ENCODE results near the gene FOXP1.

FOXP1 gene

DNA sequence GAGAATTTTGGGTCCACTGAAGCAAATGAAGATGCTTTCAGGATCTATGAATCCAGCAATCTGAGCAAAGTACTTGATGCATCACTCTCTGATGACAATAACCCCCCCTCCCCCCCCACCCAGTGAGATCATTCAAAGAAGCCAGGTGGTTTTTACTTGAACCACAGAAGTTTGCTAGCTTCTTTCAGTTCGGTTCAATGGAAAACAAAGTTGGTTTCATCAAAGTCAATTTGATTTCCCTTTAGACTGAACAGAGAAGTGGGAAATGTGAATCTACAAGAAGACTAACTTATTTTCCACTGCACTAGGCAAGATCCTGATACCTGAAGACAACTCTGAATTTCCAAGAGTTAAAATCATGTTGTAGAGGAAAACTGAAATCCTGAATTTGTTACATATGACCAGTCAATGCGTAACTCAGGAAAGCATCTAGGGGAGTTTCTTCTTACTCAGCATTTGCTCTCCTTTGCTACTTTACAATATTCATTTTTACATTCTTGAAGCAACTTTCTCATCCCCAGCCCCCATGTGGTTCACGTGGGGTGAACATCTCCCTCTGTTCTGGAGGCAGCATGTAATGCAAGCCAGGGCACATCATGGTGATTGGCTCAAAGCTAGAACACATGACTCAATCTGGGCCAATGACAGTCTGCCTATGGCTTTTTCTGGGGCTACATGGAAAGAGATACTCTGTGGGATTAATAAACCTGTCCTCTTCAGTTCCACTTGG is 572.6 kb downstream of the FOXP1 start:
- FAIRE-seq = no peak

DNA sequence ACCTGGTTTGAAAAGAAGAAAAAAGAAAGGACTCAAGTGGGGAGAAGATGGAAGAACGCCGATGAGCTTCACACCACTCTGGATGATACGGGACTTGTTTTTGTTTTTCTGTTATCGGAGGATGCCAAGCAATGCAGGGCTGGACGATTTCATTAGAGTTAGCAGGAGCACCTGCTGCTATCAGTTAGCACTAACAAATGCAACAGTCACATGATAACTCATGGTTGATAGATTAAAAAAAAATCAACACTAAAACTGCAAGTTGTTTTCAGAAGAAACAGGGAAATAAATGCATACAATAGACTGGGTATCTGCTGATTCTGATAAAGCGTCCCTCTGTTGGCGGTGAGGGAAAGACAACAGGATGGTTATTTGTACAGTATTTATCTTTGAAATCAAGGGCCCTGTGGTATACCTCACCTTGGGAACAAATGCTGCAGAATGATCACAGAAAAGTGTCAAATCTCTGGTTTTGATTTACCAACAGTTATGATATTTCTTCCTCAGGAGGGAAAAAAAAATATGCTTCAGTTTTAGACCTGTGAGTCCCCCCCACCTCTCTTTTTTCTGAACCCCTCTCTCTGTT is 575.1 kb downstream of the FOXP1 start:
- no peak for FAIRE-seq

DNA sequence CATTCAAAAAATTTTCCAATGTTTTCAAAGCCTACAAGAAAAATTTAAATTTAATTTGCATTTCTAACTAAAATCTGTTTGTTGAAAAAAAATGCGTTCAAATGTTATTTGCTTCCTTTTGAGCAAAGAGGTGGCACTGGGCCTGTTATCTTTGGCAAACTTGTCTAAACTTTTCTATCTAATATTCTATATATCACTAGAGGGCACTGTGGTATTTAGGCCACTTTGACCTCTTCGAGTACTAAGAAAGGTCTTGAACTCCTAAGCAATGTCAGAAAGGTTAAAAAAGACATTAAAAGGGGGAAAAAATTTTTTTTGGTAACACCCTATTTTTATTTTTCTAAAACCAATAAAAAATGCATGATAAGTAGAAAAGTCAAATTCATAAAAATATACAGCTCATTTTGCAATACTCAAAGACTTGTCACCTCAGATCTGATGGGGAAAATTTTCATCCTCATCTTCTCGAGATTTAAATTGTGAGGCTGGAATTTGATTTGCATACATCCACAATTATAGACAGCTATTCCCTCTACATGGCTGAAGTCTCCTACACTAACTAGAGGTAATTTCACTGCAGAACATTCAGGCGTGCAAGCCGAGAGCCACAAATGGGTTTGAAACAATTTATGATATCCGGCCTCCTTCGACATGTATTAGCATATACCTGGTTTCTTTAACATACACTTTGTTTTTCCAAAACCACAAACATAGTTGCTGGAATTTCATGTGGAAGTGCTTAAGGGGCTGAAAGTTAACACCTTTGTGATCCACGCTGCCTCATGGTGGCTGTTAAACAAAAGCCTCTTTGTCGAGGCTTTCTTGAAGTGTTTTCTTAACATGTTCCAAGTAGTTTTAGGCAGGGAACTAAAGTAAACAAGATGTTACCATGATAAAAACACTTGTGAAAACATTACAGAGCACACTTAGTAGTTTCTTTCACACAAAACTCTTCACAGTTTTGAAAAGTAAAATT is 576.4 kb downstream of the FOXP1 start:
- no peak for FAIRE-seq

DNA sequence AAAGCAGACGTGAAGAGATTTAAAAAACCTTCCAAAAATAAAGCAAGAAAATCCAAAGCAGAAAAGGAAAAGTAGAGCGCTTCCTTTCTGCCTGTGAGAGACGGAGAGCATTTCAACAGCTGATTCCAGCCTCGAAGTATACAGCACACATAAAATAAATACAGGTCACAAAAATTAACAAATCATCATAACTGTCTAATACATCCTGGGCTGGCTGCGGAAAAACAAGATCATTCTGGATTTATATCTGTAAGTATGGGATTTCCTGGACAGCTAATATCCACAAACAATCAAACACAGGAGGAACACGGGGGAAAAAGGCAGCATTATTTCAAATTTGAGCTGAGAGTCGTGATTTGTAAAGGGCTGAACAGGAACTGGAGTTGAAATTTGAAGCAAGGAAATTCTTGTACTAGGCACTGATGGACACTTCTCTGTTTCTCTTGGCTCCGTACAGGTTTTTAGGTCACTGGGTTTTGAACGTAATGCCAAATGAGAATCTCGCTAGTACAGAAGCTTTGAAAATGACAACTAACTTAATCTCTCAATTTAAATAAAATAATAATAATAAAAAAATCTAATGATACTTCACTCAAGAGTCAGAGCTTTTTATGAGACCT is 577.7 kb downstream of the FOXP1 start:
- FAIRE-seq = no peak

DNA sequence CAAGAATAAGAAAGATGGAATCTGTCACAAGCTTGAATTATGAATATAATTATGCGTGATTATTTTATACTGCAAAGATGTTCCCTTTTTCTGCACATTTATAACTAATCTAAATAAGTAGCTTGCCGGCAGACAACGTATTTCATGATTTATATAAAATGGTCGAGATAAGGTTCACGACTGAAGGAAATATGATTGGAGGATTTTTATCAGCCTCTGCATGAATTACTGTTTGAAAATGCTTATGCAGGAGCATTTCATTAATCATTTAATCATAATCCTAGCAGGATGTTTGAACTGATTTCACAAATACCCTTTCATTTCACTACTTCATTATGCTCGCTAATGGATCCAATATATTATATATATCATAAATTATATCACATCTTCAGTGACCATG is 580.0 kb downstream of the FOXP1 start:
- FAIRE-seq = no peak

DNA sequence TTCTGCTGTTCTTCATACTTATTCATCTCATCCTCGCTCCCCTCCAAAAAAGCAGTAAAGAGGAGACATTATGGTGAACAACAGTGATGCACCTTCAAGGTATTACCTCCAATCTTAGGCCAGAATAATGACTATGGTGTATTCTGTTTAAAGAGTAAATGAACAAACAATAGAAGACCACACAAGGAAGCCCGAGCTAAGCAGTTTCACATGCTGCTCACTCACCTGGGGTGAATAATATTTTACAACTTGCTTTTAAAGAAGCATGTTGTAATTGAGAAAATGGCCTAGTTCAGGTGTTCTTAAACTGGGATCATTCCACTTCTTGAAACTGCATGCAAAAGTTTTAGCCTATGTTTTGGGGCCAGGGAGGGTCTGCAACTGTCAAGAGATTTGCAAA is 581.2 kb downstream of the FOXP1 start:
- FAIRE-seq = no peak

DNA sequence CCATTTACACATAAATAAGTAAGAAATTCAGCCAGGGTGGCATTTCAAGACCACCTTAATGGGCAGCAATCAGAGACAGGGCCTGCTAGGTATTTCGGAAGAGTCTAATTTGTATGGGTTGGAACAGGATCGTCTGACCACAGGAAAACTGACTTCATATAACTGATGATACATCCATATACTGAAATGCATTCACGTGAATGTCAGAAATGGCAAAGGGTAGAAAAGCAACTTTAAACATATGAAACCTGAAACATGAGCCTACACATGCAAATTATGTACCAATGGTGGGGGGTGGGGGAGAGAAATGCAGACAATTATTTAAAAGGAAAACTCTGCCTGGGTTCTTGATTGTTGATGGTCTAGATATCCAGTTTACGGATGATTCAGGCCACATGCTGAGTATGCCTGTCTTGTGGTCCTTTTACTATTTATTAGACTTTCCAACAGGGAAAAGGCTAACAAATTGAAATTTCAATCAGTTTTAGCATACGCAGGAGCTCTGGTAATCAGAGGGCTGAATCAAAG is 582.2 kb downstream of the FOXP1 start:
- FAIRE-seq = no peak

DNA sequence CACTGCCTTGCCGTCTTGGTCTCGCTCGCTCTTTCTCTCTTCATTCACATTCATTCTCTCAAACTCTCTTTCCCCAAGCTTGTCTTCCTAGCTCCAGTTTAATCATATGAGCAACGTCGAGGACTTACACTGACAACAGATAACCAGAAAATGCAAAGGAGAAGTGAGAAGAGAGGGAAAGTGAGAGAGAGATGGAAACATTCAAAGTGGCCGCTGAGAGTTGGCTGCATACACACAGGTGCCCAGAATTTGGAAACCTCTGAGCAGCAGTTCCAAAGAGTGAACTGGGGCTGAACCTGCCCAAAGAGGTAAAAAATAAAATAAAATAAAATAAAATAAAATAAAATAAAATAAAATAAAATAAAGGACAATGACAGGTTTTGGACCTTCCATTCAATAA is 583.0 kb downstream of the FOXP1 start:
- no peak for FAIRE-seq

DNA sequence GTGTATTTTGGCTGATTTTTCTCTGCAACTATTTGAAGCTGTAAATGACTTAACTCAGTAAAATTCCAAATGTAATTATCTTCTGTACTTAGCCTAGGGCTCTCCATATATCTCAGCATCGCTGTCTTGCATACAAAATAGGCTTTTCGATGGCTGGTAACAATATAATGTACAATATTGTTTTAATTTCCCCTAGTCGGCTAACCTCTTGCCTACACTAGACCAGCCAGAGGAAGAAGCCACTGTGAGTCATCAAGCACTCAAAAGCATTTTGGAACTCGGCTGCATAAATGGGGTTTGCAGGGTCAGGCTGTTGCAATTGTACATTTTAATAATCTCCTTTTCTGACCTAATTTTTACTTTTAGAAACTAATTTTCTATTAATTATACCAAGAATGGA is 583.8 kb downstream of the FOXP1 start:
- no peak for FAIRE-seq

DNA sequence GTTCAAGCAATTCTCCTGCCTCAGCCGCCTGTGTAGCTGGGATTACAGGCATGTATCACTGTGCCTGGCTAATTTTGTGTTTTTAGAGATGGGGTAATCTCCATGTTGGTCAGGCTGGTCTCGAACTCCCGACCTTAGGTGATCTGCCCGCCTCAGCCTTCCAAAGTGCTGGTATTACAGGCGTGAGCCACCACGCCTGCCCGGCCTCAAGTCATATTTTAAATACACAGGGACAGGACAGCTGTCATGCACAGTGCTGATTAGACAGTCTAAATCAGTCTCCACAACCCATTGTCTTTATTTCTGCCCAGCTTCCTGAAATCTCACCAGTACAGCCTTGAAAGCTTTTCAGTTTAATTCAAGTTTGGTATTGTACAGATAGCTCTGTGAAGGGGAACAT is 587.4 kb downstream of the FOXP1 start:
- no peak for FAIRE-seq

DNA sequence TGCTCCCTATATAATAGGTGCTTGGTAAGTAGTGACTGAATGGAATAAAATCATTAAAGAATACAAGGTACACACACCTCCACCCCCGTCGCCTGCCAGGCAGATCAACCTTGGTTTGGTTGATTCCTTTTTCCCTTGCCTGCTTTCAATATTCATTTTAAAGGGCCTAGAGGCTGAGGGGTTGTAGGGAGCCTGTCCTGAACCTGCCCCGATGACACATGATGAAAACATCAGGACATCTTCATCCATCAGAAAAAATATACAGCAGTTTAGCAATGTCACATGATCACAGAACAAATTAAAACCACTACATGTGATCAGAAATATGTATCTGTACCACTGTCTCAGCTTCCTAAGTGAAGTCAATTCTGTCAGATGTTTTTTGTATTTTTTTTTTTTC is 588.9 kb downstream of the FOXP1 start:
- no peak for FAIRE-seq

DNA sequence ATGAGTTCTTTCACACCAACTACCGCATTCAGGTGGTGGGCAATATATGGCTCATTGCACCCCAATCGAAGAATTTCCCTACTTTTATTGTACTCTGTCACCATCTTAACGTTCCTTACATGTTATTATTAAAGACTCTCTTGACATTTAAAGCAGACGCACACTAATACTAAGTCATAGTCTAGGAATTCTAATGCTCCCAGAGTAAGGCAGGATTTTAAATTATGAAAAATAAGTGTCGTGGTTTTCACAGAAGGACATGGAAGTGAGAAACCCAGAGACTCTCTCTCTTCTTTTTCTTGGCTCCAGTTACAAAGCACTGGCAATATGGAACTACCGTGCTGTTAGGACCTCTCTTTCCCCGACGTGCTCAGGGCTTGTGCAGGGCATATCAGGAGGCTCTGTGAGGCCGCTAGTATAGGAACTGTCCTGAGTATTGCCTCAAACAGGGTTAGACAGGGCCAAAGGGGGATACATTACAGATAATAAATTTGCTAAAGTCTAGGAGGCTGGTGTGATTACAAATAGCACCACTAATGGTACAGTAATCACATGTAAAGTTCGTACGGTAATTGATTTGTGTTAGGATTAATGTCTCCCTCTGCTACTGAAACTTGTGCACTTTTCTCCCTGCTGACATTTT is 590.8 kb downstream of the FOXP1 start:
- no peak for FAIRE-seq

DNA sequence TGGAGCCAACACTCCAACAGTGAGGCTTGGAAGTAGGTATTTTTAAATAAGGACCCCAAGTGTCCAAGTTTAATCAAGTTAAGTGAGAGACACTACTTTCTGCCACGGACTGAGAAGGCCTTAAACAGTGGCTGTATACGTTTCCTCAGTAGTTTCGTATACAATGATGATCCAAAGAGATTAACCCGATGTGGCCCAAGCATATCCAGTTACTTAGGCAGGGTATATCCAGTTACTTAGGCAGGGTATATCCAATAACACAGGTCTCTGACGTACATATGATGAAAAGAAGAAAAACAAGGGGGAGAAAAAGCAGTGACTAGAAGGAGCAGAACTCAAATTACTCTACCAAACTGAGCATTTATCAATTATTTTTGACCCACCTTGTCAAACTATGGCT is 591.4 kb downstream of the FOXP1 start:
- FAIRE-seq = no peak

DNA sequence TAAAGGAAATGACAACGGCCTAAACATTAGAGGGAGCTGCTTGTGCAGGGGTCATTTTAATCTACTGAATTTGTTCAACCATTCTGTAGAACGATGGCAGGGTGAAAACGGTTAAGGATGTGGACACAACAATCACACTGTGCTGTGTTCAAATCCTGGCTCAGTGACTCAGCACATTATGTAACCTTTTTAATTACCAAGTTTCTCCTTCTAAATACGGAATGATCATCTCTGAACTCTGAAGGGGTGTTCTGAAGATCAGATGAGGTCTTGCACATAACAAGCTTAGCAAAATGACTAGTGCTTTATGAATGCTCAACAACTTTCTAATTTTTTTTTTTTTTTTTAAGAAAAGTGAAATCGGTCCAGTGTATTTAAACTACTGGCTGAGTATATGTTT is 592.8 kb downstream of the FOXP1 start:
- FAIRE-seq = no peak

DNA sequence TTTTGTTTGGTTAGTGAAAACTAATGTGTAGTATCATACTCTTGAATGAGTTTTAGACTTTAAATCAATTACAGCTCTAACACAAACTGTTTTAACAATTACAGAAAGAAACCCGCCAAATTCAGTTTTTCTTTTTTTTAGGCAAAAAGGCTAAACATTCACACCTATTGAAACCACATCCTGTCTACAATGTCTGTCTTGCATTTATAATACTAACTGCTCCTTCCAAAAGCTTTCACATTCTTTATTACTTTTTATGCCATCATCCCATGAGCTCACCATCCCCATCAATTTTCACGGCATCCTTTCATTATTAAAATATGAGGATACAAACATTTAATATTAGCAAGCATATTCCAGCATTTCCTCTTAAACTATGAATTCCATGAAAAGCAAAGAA is 593.3 kb downstream of the FOXP1 start:
- FAIRE-seq = no peak

DNA sequence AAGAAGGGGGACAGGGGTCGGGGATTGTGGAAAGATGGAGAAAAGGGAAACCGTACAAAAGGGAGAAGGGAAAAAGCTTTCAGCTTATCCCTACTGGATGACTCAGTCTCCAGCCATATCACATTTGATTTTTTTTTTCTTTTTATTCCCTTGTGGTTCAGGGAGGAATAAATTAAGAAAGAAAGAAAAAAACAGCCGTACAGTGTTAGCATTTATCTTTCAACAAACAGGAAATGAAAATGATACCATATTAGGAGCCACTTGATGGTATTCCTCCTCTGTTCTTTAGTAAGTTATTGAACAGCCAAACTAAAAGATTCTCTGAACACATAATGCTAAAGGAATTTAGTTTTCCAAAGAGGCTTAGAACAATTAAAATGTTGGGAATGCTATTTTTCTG is 594.4 kb downstream of the FOXP1 start:
- no peak for FAIRE-seq

DNA sequence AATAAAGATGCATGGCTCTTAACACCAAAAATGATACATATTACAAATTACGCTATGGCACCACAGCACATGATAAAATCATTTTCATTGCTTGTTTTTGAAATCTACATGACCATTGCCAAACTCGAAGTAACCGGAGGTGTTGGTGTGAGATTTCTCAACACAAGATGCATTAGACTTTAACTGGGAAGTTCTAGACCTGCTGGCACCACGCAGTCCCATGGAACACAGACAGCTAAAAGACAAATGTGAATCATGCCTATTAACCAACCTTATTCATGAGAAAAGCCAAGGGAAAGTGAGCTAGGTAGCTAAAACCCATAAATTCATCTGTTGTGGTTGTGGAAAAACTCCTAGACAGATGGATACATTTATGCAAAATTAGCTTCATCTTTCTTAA is 595.4 kb downstream of the FOXP1 start:
- FAIRE-seq = no peak

DNA sequence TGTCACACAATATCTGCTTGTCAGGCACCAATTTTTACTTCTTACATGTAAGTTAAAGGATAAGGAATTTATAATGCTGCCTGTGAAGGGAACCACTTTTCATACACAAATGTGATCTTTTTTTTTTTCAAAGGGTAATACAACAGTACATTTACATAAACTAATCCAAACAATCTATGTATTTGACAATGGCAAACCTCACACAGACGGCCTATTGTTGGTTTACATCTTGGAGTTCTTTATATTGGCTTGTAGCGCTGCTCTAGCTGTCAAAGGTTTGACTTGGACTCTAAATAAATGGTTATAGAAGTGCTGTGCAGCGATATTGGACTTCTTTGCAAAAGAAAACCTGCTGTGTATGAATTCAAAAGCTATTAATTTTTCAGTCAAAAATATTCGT is 598.0 kb downstream of the FOXP1 start:
- FAIRE-seq = no peak

DNA sequence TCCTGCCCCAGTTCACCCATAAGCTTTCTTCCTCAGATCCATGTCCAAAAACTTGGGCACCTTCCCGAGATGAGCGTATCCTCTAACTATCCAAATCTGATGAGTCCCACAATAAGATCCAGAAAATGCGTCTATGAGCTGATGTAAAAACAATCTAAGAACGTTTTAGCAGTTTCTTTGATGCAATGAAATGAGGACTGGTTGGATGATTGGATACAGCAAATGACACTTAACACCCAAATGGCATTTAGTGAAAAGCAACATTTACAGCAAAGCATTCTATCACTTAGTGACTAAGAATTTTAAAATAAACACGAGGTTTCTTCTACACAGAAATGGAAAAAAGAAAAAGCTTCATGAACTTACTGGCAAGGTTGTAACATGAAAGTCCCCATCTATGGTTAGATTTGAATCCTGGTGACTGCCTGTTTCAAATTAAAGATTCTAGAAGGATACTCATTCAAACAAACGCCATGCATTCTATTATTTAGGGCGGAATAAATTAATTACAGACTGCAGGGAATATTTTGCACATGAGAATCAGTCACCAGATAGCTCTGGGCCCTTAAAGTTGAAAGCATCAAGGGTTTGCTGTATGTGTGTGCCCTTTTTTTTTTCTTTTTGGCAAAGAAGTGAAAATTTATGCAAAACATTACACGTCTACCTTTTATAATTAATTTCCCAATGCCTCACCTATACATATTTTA is 598.6 kb downstream of the FOXP1 start:
- FAIRE-seq = no peak

DNA sequence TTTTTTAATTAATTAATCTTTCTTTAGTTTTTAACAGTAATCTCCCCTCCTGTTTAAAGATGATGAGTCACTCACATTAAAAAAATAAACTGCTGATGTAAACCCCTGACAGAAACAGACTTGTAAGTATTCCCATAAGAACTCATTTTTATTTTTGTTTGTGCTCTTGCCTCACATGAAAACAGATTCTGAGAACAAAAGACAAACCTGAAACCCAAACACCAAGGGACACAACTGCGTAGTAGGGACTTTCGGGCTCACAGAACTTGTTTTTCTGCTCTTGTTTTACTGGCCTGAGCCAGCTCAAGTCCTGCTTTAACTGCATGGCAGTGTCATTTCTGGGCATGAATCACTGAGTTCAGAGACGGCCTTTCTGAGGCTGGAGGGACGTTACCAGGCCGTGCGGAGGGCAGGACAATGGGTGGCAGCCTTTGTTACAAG is 600.8 kb downstream of the FOXP1 start:
- no peak for FAIRE-seq

DNA sequence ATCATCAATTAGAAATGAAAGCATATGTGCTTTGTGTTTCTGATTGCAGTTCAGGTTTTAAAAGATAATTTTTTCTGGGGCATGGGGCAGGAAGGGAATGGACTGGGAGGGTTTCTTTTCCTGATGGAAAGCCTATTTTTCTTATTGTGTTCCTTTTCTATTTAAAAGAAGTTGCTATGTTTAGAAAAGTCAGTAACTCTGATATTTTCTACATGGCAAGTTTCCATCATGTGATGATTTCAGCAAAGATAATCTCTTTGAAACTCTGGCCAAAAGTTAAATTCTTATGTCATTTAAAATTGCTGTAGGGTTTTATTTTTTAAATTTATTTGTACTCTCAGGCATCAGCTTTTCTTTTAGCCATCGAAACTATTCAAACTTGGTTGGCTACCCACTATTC is 601.2 kb downstream of the FOXP1 start:
- FAIRE-seq = no peak
